ENCODE measurements around the gene CLDN8. TPM values are rescaled to one million over a fixed set of nuclear protein-coding genes. Genes with fewer than 3 reads are reported as not detected.

Gene CLDN8
- total RNA-seq, 2 experiments from 2014 or later: not detected

GRCh38 chr21:30222724-30223123, 6.8 kb upstream of the CLDN8 start:
- no peak for TF ChIP-seq CTCF (IDR thresholded peaks at IDR 0.05)
- intact Hi-C loops (cut with DNase I, micrococcal nuclease): no loop called here
- Histone ChIP-seq H3K27me3 (ENCODE audit: control insufficient read depth in 1 of 2, insufficient read depth in 2 of 2, low read length in 2 of 2) (no peaks in the 10 kb centered on the region), H3K4me3 (ENCODE audit: low read length) (no peak overlapping the region), H3K36me3 (ENCODE audit: insufficient read depth, low read length) (no peaks in the 10 kb centered on the region), H3K9me3 (ENCODE audit: control insufficient read depth in 1 of 2, insufficient read depth in 1 of 2, low read length in 2 of 2) (no peaks in the 10 kb centered on the region), H3K4me1 (ENCODE audit: insufficient read depth, low read length) (no peaks in the 10 kb centered on the region), H3K27ac (ENCODE audit: low read depth in 1 of 2, low read length in 2 of 2) (no peak overlapping the region)
- H3K4me3 Mint-ChIP-seq: no peak overlapping the region
- peaks cover 4% of the 10 kb centered on the region for H3K27me3 Mint-ChIP-seq
- ChIA-PET POLR2A (no interaction called here), CTCF (no interaction called here)
- H3K27ac Mint-ChIP-seq: no peak overlapping the region
- H3K36me3 Mint-ChIP-seq (ENCODE audit: low read depth): no peaks in the 10 kb centered on the region
- H3K4me1 Mint-ChIP-seq (ENCODE audit: low read depth): no peaks in the 10 kb centered on the region
- H3K9me3 Mint-ChIP-seq: no peaks in the 10 kb centered on the region
- no peak for DNase-seq
- no peak for ATAC-seq (ENCODE audit: poor library complexity)

DNA sequence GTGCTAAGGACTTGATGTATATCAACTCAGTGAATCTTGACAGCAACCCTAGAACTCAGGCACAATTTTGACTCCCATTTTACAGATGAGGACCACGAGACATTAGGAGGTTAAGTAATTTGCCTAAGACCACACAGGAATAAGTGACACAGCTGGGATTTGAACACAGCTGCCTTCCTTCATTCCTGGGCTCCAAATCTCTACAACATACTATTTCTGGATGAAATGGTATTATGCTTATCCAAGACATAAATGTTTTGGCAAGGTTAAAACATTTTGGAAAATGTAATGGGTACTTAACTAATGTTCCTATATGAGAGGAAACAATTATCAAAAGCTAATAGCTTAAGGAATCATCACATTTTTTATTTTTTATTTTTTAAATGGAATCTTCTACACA, 4.8 kb downstream of the CLDN8 start:
- Histone ChIP-seq H3K9me3 (ENCODE audit: control insufficient read depth in 1 of 2, insufficient read depth in 1 of 2, low read length in 2 of 2) (no peaks in the 10 kb centered on the region), H3K27me3 (ENCODE audit: control insufficient read depth in 1 of 2, insufficient read depth in 2 of 2, low read length in 2 of 2) (no peaks in the 10 kb centered on the region), H3K4me3 (ENCODE audit: low read length) (no peak overlapping the region), H3K27ac (ENCODE audit: low read depth in 1 of 2, low read length in 2 of 2) (no peak overlapping the region), H3K4me1 (ENCODE audit: insufficient read depth, low read length) (no peaks in the 10 kb centered on the region), H3K36me3 (ENCODE audit: insufficient read depth, low read length) (no peaks in the 10 kb centered on the region)
- intact Hi-C loops (cut with DNase I, micrococcal nuclease): no loop called here
- Mint-ChIP-seq H3K27ac (no peak overlapping the region), H3K4me3 (no peak overlapping the region), H3K9me3 (no peaks in the 10 kb centered on the region), H3K36me3 (ENCODE audit: low read depth) (no peaks in the 10 kb centered on the region), H3K27me3 (peaks cover 4% of the 10 kb centered on the region), H3K4me1 (ENCODE audit: low read depth) (no peaks in the 10 kb centered on the region)
- CTCF ChIA-PET: no interaction called here
- DNase-seq: no peak
- TF ChIP-seq CTCF (IDR thresholded peaks at IDR 0.05): no peak
- POLR2A ChIA-PET: no interaction called here
- no peak for ATAC-seq (ENCODE audit: poor library complexity)

DNA sequence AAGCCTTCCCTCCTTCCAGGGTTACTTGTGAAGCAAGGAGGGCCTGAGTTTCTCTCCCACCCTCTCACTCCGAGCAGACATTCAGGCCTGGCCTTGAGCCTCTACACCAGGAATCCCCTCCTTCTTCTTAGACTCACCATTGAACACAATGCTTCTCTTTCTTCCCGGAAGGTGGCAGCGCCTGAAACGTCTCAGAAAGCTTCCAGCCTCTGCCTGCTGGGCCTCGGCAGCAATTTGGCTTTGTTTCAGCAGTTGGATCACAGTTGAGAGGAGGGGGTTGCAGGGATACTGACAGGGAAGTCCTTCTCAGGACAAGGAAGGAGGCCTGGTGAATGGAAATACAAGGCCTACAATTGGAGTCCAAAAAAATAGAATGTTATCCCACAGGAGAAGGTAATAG, 6.3 kb downstream of the CLDN8 start:
- Histone ChIP-seq H3K9me3 (ENCODE audit: control insufficient read depth in 1 of 2, insufficient read depth in 1 of 2, low read length in 2 of 2) (no peaks in the 10 kb centered on the region), H3K27ac (ENCODE audit: low read depth in 1 of 2, low read length in 2 of 2) (no peak overlapping the region), H3K4me3 (ENCODE audit: low read length) (no peak overlapping the region), H3K36me3 (ENCODE audit: insufficient read depth, low read length) (no peaks in the 10 kb centered on the region), H3K4me1 (ENCODE audit: insufficient read depth, low read length) (no peaks in the 10 kb centered on the region), H3K27me3 (ENCODE audit: control insufficient read depth in 1 of 2, insufficient read depth in 2 of 2, low read length in 2 of 2) (no peaks in the 10 kb centered on the region)
- Mint-ChIP-seq H3K4me1 (ENCODE audit: low read depth) (no peaks in the 10 kb centered on the region), H3K27ac (no peak overlapping the region), H3K27me3 (peaks cover 4% of the 10 kb centered on the region), H3K4me3 (no peak overlapping the region), H3K36me3 (ENCODE audit: low read depth) (no peaks in the 10 kb centered on the region), H3K9me3 (no peaks in the 10 kb centered on the region)
- no peak for TF ChIP-seq CTCF (IDR thresholded peaks at IDR 0.05)
- POLR2A ChIA-PET: no interaction called here
- DNase-seq: no peak
- no peak for ATAC-seq (ENCODE audit: poor library complexity)
- CTCF ChIA-PET: no interaction called here
- intact Hi-C loops (cut with DNase I, micrococcal nuclease): no loop called here
